Astrocyte (in vitro differentiated cells and primary cell): ENCODE measurements around the gene DUSP16.

Source experiments
- EZH2 ChIP-seq: IDR thresholded peaks from 2 replicates; pipeline ENCODE4 v1.6.1; 2012; ENCODE audit warnings: mild to moderate bottlenecking, low read length, inconsistent platforms; ENCODE audit not compliant: insufficient read depth
- TF ChIP-seq, protein P1 (sequence below): IDR thresholded peaks from 2 replicates; pipeline ENCODE4 v1.5.1; 2011; ENCODE audit warnings: low read depth, mild to moderate bottlenecking, inconsistent platforms, low read length, moderate library complexity; ENCODE audit not compliant: insufficient read depth

- TF ChIP-seq, protein P1, sequence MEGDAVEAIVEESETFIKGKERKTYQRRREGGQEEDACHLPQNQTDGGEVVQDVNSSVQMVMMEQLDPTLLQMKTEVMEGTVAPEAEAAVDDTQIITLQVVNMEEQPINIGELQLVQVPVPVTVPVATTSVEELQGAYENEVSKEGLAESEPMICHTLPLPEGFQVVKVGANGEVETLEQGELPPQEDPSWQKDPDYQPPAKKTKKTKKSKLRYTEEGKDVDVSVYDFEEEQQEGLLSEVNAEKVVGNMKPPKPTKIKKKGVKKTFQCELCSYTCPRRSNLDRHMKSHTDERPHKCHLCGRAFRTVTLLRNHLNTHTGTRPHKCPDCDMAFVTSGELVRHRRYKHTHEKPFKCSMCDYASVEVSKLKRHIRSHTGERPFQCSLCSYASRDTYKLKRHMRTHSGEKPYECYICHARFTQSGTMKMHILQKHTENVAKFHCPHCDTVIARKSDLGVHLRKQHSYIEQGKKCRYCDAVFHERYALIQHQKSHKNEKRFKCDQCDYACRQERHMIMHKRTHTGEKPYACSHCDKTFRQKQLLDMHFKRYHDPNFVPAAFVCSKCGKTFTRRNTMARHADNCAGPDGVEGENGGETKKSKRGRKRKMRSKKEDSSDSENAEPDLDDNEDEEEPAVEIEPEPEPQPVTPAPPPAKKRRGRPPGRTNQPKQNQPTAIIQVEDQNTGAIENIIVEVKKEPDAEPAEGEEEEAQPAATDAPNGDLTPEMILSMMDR: no peak
- TF ChIP-seq EZH2: no peak
Observed at GRCh38 chr12:12529783-12530421, 32.8 kb downstream of the DUSP16 start.
